ENCODE data around the gene UBE2J1.

UBE2J1 gene

DNA sequence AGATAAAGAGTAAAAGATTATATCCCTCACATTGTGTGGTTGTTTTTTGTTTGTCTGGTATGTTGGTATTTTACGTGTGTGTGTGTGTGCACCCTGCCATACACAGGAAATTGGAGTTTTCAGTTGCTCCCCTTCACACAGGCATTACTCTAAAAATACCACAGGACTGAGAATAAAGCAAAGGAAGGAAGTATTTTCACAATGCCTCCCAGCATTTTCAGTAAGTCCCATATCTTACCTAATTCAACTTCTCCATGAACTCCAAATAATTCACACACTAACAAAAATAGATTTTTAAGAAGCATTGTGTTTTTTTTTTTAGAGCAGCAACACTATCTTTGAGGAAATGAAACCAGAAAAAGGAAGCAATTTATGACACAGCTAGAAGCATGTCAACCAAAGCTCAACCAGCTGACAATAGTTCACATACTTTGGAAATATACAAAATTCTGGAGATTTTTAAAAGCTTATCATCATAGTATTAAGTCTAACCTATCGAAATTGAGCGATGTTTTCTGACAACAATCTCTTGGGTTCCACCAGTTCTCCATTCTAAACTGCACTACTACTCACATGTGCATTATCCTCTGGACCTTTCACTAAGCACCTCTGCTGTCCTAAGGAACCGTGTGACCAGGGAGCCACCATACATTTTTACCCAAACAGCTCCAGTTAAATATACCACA lies 2.1 kb downstream of the UBE2J1 start:
- TF ChIP-seq, protein P1, sequence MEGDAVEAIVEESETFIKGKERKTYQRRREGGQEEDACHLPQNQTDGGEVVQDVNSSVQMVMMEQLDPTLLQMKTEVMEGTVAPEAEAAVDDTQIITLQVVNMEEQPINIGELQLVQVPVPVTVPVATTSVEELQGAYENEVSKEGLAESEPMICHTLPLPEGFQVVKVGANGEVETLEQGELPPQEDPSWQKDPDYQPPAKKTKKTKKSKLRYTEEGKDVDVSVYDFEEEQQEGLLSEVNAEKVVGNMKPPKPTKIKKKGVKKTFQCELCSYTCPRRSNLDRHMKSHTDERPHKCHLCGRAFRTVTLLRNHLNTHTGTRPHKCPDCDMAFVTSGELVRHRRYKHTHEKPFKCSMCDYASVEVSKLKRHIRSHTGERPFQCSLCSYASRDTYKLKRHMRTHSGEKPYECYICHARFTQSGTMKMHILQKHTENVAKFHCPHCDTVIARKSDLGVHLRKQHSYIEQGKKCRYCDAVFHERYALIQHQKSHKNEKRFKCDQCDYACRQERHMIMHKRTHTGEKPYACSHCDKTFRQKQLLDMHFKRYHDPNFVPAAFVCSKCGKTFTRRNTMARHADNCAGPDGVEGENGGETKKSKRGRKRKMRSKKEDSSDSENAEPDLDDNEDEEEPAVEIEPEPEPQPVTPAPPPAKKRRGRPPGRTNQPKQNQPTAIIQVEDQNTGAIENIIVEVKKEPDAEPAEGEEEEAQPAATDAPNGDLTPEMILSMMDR (IDR thresholded peaks at IDR 0.05; ENCODE audit: low read depth, low read length): no peak
- peak; percentile 58 to 70 for DNase-seq (ENCODE audit: low read depth in 2 of 2)
- H3K4me3 ChIP-seq (replicated peaks in 1 of 2; ENCODE audit: low read depth in 2 of 2, low read length in 2 of 2): peak overlapping the region in 1 of 2 donors; percentile 37

DNA sequence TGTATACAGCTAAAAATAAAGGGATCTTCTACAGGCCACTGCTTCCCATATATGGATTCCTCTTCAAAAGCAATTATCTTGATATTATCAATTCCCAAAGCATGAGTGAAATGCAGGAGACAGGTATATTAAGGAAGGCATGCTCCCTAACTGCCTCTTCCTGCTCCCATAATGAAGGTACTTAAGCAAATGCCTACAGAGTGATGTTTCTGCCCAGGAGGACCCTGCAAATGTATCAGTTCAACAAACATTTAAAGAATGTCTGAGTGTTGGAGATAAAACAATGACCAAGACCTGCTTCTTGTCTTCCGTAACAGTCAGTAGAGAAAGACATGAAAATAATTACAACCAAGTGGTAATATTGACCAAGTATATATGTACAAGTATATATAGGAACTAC lies 4.2 kb downstream of the UBE2J1 start:
- no peak overlapping the region for H3K4me3 ChIP-seq (replicated peaks in 1 of 2; ENCODE audit: low read depth in 2 of 2, low read length in 2 of 2)
- peak in 1 of 2 donors; percentile 52 for DNase-seq (ENCODE audit: low read depth in 2 of 2)
- TF ChIP-seq, protein P1 (IDR thresholded peaks at IDR 0.05; ENCODE audit: low read depth, low read length): no peak

DNA sequence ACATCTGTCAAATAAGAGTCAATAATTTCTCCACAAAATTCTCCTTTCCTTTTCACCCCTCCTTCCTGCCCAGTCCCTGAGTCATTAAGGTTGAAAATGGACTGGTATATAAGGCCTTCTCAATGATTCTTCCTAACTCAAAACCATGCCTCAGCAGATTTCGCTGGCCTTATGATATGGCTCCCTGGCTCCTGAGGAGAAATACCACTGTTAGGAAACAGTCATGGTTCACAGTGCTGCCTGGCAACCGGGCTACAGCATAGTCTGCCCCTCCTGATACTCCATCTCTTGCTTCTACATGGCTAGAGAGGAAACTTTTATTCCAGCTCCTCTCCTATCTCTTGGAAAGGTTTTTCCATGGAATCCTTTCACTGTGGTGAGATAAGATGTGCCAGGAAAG lies 4.7 kb downstream of the UBE2J1 start:
- DNase-seq (ENCODE audit: low read depth in 2 of 2): peak in 1 of 2 donors; percentile 49
- no peak overlapping the region for H3K4me3 ChIP-seq (replicated peaks in 1 of 2; ENCODE audit: low read depth in 2 of 2, low read length in 2 of 2)
- TF ChIP-seq, protein P1 (IDR thresholded peaks at IDR 0.05; ENCODE audit: low read depth, low read length): no peak

DNA sequence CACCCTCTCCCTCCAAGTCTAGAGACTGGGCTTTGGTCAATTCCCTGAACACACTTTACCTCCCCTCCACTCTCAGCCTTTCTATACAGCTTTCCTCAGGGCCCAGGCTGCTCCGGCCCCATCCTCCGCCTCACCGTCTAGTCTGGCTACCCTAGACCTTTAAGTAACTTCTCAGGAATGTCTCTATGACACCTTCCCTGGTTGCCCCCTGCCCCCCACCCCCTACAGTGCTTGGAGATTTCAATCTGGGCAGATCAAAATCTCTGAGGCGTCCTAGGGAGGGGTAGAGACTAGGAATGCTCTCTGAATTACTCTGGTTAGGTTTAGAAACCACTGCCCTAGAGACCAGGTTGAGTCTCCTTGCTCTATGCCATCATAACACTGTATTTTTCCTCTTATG lies 6.1 kb downstream of the UBE2J1 start:
- TF ChIP-seq, protein P1 (IDR thresholded peaks at IDR 0.05; ENCODE audit: low read depth, low read length): no peak
- no peak overlapping the region for H3K4me3 ChIP-seq (replicated peaks in 1 of 2; ENCODE audit: low read depth in 2 of 2, low read length in 2 of 2)
- no peak for DNase-seq (ENCODE audit: low read depth in 2 of 2)

DNA sequence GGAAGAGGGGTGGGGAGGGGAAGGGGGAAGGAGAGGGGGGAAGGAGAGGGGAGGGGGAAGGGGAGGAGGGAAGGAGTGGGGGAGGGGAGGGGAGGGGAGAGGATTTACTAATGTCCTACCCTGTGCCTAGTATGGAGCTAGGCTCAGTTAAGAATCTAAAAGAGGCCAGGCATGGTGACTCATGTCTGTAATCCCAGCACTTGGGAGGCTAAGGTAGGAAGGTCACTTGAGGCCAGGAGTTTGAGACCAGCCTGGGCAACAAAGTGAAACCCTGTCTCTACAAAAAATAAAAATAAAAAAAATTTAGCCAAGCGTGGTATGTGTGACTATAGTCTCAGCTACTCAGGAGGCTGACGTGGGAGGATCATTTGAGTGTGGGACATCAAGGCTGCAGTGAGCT lies 13.0 kb downstream of the UBE2J1 start:
- TF ChIP-seq, protein P1 (IDR thresholded peaks at IDR 0.05; ENCODE audit: low read depth, low read length): no peak
- no peak overlapping the region for H3K4me3 ChIP-seq (replicated peaks in 1 of 2; ENCODE audit: low read depth in 2 of 2, low read length in 2 of 2)
- no peak for DNase-seq (ENCODE audit: low read depth in 2 of 2)

DNA sequence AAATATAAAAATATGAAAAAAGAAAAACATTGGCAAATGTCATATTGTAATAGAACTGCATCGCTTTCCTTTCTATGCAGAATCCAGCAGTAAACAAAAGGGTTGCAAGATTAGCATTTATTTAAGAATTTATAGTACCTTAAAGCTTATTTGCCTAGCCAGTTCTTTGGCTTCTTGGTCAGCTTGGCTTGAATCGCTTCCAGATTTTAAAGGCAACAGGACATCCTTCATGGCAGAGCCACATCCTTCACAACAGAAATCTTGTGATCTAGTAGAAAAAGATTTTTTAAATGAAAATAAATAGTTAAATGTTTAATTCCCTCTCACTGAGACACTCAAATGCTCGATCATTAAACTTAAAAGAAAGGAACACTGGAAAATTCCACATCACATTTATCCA lies 17.4 kb downstream of the UBE2J1 start:
- TF ChIP-seq, protein P1 (IDR thresholded peaks at IDR 0.05; ENCODE audit: low read depth, low read length): no peak
- no peak for DNase-seq (ENCODE audit: low read depth in 2 of 2)
- no peak overlapping the region for H3K4me3 ChIP-seq (replicated peaks in 1 of 2; ENCODE audit: low read depth in 2 of 2, low read length in 2 of 2)

DNA sequence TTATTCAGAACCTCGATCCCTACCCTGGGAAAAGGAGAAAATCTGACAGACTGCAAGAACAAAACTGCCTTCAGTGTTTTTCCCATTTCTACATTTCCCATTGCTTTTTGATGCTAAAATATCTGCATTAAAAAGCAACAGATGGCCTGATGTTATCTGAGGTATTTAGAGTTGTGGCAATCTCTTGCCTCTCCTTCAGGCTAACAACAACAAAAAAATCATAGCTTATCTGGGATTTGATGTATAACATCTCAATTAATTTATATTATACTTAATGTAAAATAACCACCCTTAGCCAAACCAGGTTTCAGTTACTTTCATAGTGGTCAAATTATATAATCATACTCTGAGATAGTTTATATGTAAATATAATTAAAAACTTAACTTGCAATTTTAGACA lies 21.6 kb downstream of the UBE2J1 start:
- no peak for DNase-seq (ENCODE audit: low read depth in 2 of 2)
- TF ChIP-seq, protein P1 (IDR thresholded peaks at IDR 0.05; ENCODE audit: low read depth, low read length): no peak
- no peak overlapping the region for H3K4me3 ChIP-seq (replicated peaks in 1 of 2; ENCODE audit: low read depth in 2 of 2, low read length in 2 of 2)

All from cardiac fibroblast (primary cell).